ENCODE measurements around the gene PDCL2.

Gene PDCL2

DNA sequence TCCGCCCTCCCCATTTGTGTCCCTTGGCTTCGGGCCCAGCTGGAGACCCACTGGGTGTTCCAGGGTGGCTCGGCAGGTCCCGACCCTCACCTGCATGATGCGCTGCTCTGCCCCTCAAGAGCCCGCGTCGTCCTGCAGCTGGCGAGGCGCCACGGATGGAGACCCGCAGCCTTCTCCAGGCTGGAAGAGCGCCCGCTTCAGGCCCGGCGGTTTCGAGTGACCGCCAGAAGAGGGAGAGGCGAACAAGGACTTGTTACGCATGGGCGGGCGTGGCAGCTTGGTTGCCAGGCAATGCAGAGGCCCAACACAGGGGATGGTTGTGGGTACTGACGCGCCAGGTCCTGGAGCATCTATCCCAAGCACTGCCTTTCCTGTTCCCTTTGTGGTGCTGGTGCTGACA, at the start of gene PDCL2:
PDCL2 (minus strand) TSS at position 232 of the 400 bp plus-strand sequence; CDS start at position 96, 136 bp downstream.
- ChIA-PET CTCF (no interaction called here), POLR2A (no interaction called here)
- DNase-seq (ENCODE audit: low read depth, low spot score), result no peak
- H3K4me3 ChIP-seq (ENCODE audit: low read depth, low read length), result no peak within 1 kb of the TSS
- TF ChIP-seq, protein P1, sequence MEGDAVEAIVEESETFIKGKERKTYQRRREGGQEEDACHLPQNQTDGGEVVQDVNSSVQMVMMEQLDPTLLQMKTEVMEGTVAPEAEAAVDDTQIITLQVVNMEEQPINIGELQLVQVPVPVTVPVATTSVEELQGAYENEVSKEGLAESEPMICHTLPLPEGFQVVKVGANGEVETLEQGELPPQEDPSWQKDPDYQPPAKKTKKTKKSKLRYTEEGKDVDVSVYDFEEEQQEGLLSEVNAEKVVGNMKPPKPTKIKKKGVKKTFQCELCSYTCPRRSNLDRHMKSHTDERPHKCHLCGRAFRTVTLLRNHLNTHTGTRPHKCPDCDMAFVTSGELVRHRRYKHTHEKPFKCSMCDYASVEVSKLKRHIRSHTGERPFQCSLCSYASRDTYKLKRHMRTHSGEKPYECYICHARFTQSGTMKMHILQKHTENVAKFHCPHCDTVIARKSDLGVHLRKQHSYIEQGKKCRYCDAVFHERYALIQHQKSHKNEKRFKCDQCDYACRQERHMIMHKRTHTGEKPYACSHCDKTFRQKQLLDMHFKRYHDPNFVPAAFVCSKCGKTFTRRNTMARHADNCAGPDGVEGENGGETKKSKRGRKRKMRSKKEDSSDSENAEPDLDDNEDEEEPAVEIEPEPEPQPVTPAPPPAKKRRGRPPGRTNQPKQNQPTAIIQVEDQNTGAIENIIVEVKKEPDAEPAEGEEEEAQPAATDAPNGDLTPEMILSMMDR (IDR thresholded peaks at IDR 0.05; ENCODE audit: insufficient read depth, low read length, missing control alignments), result no peak

- H3K4me3 ChIP-seq (ENCODE audit: low read depth, low read length), result no peak overlapping the region
- TF ChIP-seq, protein P1 (IDR thresholded peaks at IDR 0.05; ENCODE audit: insufficient read depth, low read length, missing control alignments), result no peak
- no peak for DNase-seq (ENCODE audit: low read depth, low spot score)
- ChIA-PET POLR2A (no interaction called here), CTCF (interaction anchor here (1.1 to 1.2 kb wide), 2 partner anchors 92 to 666 kb away, joined by 3 read pairs; no protein-coding TSS in a partner anchor)
Observed at GRCh38 chr4:55637272-55637820, 45.3 kb upstream of the PDCL2 start.

- H3K4me3 ChIP-seq (ENCODE audit: low read depth, low read length), result no peak overlapping the region; the same call in 1 of the 2 replicates
- DNase-seq (ENCODE audit: low read depth, low spot score), result no peak
- ChIA-PET POLR2A (no interaction called here), CTCF (no interaction called here)
- TF ChIP-seq, protein P1 (IDR thresholded peaks at IDR 0.05; ENCODE audit: insufficient read depth, low read length, missing control alignments), result no peak
Observed at GRCh38 chr4:55636656-55636999, 44.6 kb upstream of the PDCL2 start.

DNA sequence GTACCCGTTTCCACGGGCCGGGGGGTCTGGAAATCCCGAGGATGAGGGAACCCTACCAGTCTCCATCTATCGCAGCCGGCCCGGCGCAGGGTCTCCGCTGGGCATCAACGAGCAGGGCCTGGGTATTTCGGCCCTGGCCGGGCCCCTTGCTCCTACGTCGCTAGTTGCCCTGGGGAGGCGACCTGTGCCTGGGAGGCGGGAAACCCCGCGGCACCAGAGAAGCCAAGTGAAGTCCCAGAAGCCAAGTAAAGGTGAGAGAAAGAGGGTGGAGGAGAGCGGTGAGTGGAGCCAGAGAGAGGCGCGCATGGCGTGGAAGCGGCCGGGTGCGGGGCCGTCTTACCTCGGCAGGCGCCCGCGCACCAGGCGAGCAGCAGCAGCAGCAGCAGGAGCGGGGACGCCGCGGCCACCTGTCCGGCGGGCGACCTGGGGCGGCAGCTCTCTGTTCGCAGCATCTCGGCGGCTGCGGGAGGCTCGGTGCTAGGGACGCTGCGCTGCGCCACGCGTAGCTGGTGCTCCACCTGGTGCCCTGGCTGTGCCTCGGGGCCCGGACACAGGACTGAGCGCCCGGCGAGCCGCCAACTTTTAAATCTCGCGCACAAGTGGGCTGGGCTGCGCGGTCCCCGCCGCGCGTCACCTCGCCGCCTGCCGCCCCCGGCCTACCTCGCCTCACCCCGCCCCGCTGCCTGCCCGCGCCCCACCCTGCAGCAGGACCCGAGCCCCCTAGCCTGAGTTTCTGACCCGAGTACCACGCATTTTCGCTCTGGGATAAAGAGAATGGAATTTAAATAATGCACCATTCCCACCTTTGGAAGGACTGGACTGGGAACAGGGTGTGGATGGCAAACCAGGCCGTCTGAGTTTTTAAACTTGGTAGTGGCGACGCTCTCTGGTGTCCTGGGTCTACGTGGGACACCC, 44.0 kb upstream of the PDCL2 start, which contains the start of gene NMU:
NMU (minus strand) TSS at position 558 of the 915 bp plus-strand sequence; CDS start at position 452, 106 bp downstream.
- peak within 1 kb of the TSS; percentile 23 for H3K4me3 ChIP-seq (ENCODE audit: low read depth, low read length)
- TF ChIP-seq, protein P1 (IDR thresholded peaks at IDR 0.05; ENCODE audit: insufficient read depth, low read length, missing control alignments), result no peak
- ChIA-PET POLR2A (no interaction called here), CTCF (no interaction called here)
- DNase-seq (ENCODE audit: low read depth, low spot score), result no peak

- no peak overlapping the region for H3K4me3 ChIP-seq (ENCODE audit: low read depth, low read length)
- ChIA-PET POLR2A (no interaction called here), CTCF (no interaction called here)
- DNase-seq (ENCODE audit: low read depth, low spot score), result no peak
- TF ChIP-seq, protein P1 (IDR thresholded peaks at IDR 0.05; ENCODE audit: insufficient read depth, low read length, missing control alignments), result no peak
Observed at GRCh38 chr4:55635282-55635681, 43.2 kb upstream of the PDCL2 start.

DNA sequence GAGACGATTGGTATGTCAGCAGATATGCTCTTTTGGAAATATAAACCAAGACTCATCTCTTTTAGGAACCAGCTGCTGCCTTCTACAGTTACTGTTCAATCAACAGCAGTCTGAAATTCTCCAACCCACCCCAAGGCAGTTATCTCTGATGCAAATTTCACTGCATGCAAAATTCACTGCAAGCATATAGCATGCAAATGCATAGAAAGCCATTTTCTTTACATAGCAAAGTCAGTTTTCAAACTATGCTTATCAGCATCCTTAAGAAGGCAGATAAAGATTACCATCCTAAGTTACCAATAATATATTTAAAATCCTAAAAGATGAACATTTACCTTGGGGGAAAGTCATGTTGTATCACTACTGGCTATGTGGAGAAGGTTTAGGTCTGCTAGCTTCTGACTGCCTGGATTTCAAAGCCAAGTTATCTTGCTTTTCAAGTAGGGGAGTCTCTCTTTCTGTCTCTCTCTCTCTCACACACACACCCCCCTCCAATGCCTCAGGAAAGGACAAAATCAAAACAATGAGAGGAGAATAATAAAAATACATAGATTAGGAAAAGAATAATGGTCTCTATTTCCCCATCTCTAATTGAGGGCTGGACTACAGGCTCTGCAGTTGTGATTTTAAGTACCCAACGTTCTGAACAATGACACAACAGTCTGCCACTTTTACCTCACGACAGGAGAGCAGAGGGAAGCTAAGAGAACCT, 42.5 kb upstream of the PDCL2 start:
- POLR2A ChIA-PET, result no interaction called here
- no peak overlapping the region for H3K4me3 ChIP-seq (ENCODE audit: low read depth, low read length)
- DNase-seq (ENCODE audit: low read depth, low spot score), result no peak
- CTCF ChIA-PET, result no interaction called here
- TF ChIP-seq, protein P1 (IDR thresholded peaks at IDR 0.05; ENCODE audit: insufficient read depth, low read length, missing control alignments), result no peak
